ENCODE results near the gene SPATS2. TPM values are rescaled to one million over a fixed set of nuclear protein-coding genes. Genes with fewer than 3 reads are reported as not detected.

The SPATS2 gene
- total RNA-seq, 2 experiments from 2014 or later, result 22.7 to 36.4 TPM

DNA sequence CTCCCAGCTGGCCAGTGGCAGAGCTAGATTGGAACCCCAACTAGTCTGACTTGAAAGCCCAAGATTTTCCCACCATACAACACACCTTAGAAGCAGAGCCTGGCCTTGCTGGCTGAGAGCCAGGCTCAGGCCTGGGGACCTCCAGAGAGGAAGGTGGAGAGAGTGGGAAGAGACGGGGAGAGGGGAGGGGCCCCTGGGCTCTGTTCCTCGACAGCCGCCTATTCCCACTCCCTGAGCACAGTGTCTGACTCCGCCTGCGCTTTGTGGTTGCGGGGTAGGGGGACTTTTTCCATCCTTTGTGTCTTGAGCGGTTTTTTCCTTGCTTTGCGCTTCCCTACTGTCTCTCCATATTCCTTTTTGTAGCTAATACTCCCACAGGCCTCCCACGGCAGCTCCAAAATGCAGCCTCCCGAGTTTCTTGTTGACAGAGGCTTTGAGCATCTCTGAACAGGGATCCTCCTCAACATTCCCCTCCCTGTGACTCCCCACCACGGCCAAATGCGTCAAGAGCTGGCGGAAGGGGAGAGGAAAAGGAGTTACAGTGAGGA lies 167.5 kb downstream of the SPATS2 start:
- CTCF ChIA-PET (ENCODE audit: unreplicated experiment), result no interaction called here
- POLR2A ChIA-PET, result interaction anchor here (0.6 to 0.9 kb wide), 2 partner anchors 9 to 168 kb away, joined by 3 read pairs; no protein-coding TSS in a partner anchor
- no peaks in the 10 kb centered on the region for H4K20me1 ChIP-seq (ENCODE audit: insufficient read depth, low read length)
- intact Hi-C loops (cut with micrococcal nuclease; ENCODE audit: unreplicated experiment), result no loop called here
- H3K9me3 ChIP-seq (ENCODE audit: low read length), result no peaks in the 10 kb centered on the region
- no TSS peak for BruUV-seq (replicated peaks)
- no peak overlapping the region for H2AFZ ChIP-seq (ENCODE audit: low read length)
- no peaks in the 10 kb centered on the region for H3K79me2 ChIP-seq (ENCODE audit: insufficient read depth, low read depth, low read length)
- H3K36me3 ChIP-seq (ENCODE audit: insufficient read depth, low read length), result no peaks in the 10 kb centered on the region
- H3K4me1 ChIP-seq (ENCODE audit: insufficient read depth, low read length, poor library complexity, severe bottlenecking), result peaks cover 35% of the 10 kb centered on the region
- DNase-seq (ENCODE audit: low spot score), result no peak
- TF ChIP-seq CTCF (conservative IDR thresholded peaks at IDR 0.05; ENCODE audit: low read length) (no peak), EZH2phosphoT487 (IDR thresholded peaks at IDR 0.05; ENCODE audit: borderline replicate concordance, low read depth, low read length) (no peak)
- no peaks in the 10 kb centered on the region for H3K9me2 ChIP-seq (ENCODE audit: insufficient read depth, low read length)
- no peak overlapping the region for H3K27ac ChIP-seq (ENCODE audit: low read depth, low read length, poor library complexity, severe bottlenecking)
- H3K4me3 ChIP-seq (ENCODE audit: low read depth, low read length, poor library complexity, severe bottlenecking), result no peak overlapping the region
- H3K4me2 ChIP-seq (ENCODE audit: low read length), result no peak overlapping the region

DNA sequence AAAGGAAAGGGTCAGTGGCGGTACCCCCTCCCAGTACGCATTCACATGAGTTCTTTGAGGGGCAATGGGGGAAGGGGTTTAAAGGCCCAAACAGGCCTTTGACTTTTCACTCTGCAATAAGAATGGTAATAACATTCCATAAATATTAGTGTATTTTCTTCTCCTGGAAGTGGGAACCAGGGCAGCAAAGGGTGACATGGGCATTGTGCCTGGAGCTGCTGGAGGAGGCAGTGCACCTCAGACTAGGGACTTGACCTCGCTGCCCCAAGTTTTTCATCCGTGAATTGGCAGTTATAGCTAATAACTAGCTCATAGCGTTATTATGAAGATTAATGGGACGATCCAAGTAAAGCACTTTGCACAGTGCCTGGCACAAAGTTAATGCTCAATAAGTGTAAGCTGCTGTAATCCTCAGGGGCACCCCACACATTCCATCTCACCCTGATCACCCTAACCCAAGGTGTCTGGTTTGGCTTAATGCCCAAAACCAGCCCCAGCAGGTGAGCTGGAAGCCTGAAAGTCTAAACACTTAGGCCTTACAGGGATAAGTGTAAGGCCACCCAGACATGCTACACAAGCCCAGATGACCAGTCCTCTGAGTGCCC lies 168.8 kb downstream of the SPATS2 start:
- no peak overlapping the region for H2AFZ ChIP-seq (ENCODE audit: low read length)
- H3K36me3 ChIP-seq (ENCODE audit: insufficient read depth, low read length), result no peaks in the 10 kb centered on the region
- peak overlapping the region; percentile 86 for H3K4me2 ChIP-seq (ENCODE audit: low read length)
- H3K4me1 ChIP-seq (ENCODE audit: insufficient read depth, low read length, poor library complexity, severe bottlenecking), result peaks cover 35% of the 10 kb centered on the region
- ChIA-PET CTCF (ENCODE audit: unreplicated experiment) (interaction anchor here (0.6 kb wide), 1 partner anchor 348 kb away, joined by 3 read pairs; no protein-coding TSS in a partner anchor), POLR2A (interaction anchor here (0.5 to 1.2 kb wide), 3 partner anchors 11 to 471 kb away, joined by 3 to 4 read pairs (median 3); no protein-coding TSS in a partner anchor)
- H3K4me3 ChIP-seq (ENCODE audit: low read depth, low read length, poor library complexity, severe bottlenecking), result no peak overlapping the region
- TF ChIP-seq CTCF (conservative IDR thresholded peaks at IDR 0.05; ENCODE audit: low read length), result no peak
- no peak for TF ChIP-seq EZH2phosphoT487 (IDR thresholded peaks at IDR 0.05; ENCODE audit: borderline replicate concordance, low read depth, low read length)
- intact Hi-C loops (cut with micrococcal nuclease; ENCODE audit: unreplicated experiment), result no loop called here
- BruUV-seq (replicated peaks), result no TSS peak
- no peaks in the 10 kb centered on the region for H3K9me2 ChIP-seq (ENCODE audit: insufficient read depth, low read length)
- H3K9me3 ChIP-seq (ENCODE audit: low read length), result no peaks in the 10 kb centered on the region
- peak overlapping the region; percentile 27 for H3K27ac ChIP-seq (ENCODE audit: low read depth, low read length, poor library complexity, severe bottlenecking)
- no peak for DNase-seq (ENCODE audit: low spot score)
- H4K20me1 ChIP-seq (ENCODE audit: insufficient read depth, low read length), result no peaks in the 10 kb centered on the region
- no peaks in the 10 kb centered on the region for H3K79me2 ChIP-seq (ENCODE audit: insufficient read depth, low read depth, low read length)

DNA sequence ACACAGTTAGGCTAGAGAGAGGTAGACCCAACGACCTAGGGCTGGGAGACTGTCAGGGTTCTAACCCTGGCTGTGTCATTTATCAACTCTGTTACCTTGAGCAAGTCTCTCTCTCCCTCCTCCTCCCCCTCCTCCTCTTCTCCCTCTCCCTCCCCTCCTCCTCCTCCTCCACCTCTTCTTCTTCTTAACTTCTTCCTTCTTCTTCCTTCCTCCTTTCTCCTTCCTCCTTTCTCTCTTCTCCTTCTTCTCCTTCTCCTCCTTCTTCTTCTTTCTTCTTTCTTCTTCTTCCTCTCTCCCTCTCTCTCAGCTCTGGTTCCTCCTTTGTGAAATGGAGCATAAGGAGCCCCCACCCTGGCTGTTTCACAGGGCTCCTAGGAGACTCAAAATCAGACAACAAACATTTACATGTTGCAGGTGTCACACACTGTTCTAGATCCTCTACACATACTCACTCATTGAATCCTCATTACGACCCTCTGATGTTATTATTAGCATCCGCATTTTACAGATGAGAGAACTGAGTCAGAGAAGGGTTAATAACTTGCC lies 169.3 kb downstream of the SPATS2 start:
- ChIA-PET POLR2A (interaction anchor here (0.5 to 1.2 kb wide), 3 partner anchors 12 to 470 kb away, joined by 3 to 4 read pairs (median 3); no protein-coding TSS in a partner anchor), CTCF (ENCODE audit: unreplicated experiment) (no interaction called here)
- H3K9me3 ChIP-seq (ENCODE audit: low read length), result no peaks in the 10 kb centered on the region
- peak overlapping the region; percentile 27 for H3K27ac ChIP-seq (ENCODE audit: low read depth, low read length, poor library complexity, severe bottlenecking)
- H3K79me2 ChIP-seq (ENCODE audit: insufficient read depth, low read depth, low read length), result no peaks in the 10 kb centered on the region
- no peak overlapping the region for H3K4me3 ChIP-seq (ENCODE audit: low read depth, low read length, poor library complexity, severe bottlenecking)
- H3K9me2 ChIP-seq (ENCODE audit: insufficient read depth, low read length), result no peaks in the 10 kb centered on the region
- TF ChIP-seq CTCF (conservative IDR thresholded peaks at IDR 0.05; ENCODE audit: low read length) (no peak), EZH2phosphoT487 (IDR thresholded peaks at IDR 0.05; ENCODE audit: borderline replicate concordance, low read depth, low read length) (no peak)
- BruUV-seq (replicated peaks), result no TSS peak
- no peak overlapping the region for H2AFZ ChIP-seq (ENCODE audit: low read length)
- H3K4me1 ChIP-seq (ENCODE audit: insufficient read depth, low read length, poor library complexity, severe bottlenecking), result peaks cover 35% of the 10 kb centered on the region
- no peaks in the 10 kb centered on the region for H4K20me1 ChIP-seq (ENCODE audit: insufficient read depth, low read length)
- peak overlapping the region; percentile 86 for H3K4me2 ChIP-seq (ENCODE audit: low read length)
- peak; percentile 65 for DNase-seq (ENCODE audit: low spot score)
- no peaks in the 10 kb centered on the region for H3K36me3 ChIP-seq (ENCODE audit: insufficient read depth, low read length)
- intact Hi-C loops (cut with micrococcal nuclease; ENCODE audit: unreplicated experiment), result no loop called here
